Measurements from ENCODE around the gene FBXO48.
A peak's percentile ranks its signal among the peaks of the same experiment; 100 is the strongest.

FBXO48 gene

DNA sequence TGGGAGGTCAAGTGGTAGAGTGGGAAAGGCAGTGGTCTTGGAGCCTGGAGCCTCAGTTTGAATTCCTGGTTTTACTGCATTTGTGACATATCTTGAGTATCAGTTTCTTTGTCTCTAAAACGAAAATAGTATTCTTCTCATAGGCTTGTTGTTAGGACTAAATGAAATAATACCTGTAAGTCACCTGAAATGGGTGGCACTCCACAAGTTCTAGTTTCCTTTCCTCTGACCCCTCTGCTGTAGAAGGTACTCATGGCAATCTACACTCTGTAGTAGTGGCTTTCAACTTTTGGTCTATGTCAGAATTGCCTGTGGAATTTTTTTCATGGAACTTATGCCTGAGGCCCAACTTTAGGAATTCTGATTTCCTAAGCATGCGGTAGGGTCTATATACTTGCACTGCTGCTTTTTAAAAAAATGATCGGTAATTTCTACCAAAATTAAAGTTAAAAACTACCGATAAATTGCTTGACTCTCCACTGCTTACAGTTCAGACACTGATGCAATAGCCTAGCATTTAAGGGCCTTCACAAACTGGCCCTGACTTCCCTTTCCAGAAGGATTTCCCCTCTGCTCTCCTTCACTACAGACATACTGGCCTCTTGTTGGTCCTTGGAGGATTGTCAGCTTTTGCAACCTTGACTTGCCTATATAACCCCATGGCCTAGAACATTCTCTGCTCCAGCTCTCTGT lies 54.8 kb downstream of the FBXO48 start:
- DNase-seq (ENCODE audit: low spot score) = peak; percentile 26

DNA sequence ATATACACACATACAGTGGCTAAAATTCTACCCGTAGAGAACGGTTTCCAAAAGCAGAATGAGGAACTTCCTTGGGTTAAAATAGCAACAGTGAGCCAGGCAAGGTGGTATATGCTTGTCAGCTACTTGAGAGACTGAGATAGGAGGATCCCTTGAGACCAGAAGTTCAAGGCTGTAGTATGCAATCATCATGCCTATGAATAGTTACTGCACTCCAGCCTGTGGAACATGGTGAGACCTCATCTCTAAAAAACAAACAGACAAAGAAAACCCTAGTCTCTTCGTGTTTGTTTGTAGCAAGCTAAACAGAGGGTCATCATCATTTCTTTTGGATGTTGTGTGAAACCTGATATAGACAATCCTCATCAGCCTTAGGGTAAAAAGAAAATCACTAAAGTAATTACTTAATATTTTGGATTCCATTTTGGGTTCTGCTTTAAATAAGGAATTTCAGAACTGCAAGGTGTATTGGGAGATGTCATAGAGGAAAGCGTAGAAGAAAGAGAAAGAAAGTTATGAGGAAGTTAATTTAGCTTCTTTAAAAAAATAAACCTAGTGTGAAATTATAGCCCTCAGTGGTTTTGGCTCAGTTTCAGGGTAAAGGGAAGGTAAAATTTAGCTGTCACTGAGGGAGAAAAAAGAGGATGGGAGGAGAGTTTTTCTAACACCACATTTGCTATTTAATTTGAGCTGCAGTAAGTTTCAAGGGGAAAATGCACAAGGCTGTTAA lies 55.5 kb downstream of the FBXO48 start:
- peak; percentile 93 for DNase-seq (ENCODE audit: low spot score)

All from NAMALWA (cell line).